ENCODE data around the gene BAIAP2L2. TPM values are rescaled to one million over a fixed set of nuclear protein-coding genes. Genes with fewer than 3 reads are reported as not detected.

BAIAP2L2 gene
- total RNA-seq, 2 experiments from 2014 or later = 0.71 to 0.88 TPM

DNA sequence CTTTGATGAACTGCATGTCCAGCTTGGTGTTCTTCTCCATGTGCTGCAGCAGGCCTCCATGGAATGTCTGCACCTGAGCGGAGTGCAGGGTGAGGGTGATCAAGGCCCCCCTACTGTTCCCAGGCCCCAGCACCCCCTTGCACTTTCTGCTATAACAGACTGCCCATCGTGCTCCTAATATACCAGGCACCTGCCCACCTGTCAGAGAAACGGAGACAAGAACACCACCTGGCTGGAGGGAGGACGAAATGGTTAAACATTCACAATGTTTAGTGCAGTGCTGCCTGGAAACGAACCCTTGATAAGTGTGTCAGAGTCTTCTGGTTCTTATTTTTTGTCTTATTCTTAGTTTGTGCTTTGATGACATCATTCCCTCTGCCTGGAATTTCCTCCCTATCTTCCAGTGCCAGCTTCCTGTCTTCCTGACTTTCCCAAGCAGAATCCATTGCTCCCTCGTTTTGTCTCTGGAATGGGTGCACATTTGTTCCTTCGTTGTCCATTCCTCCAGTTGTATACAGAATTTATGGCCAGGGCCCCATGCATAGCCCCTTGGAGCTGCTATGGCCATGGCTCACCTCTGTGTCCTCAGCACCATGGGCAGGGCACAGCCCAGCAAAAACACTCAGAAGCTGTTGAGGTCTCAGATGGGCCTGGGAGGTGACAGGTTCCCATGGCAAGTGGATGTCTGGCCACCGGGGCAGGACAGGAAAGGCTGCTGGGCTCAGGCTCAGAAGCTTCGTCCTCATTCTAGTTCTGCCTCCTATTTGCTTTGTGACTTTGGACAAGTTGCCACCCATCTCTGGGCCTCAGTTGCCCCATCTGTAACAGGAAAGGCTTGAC is 11.9 kb downstream of the BAIAP2L2 start:
- ChIA-PET CTCF (interaction anchor here (0.9 to 2.6 kb wide), 3 partner anchors 24 to 47 kb away, joined by 3 to 10 read pairs (median 3); no protein-coding TSS in a partner anchor), POLR2A (no interaction called here)
- ATAC-seq (no peak), DNase-seq (no peak)
- intact Hi-C loops (cut with DNase I, micrococcal nuclease) = no loop called here
- no peaks in the 10 kb centered on the region for H3K36me3 Mint-ChIP-seq (ENCODE audit: low read depth)
- no peaks in the 10 kb centered on the region for H3K27me3 Mint-ChIP-seq
- H3K4me3 Mint-ChIP-seq = no peak overlapping the region
- no peak overlapping the region for H3K27ac Mint-ChIP-seq
- H3K9me3 Mint-ChIP-seq (ENCODE audit: low read depth) = no peaks in the 10 kb centered on the region
- H3K4me1 Mint-ChIP-seq = no peaks in the 10 kb centered on the region

GRCh38 chr22:38097557-38098409 is 12.7 kb downstream of the BAIAP2L2 start:
- Mint-ChIP-seq H3K27me3 (no peaks in the 10 kb centered on the region), H3K4me1 (no peaks in the 10 kb centered on the region), H3K4me3 (no peak overlapping the region), H3K27ac (no peak overlapping the region), H3K36me3 (ENCODE audit: low read depth) (no peaks in the 10 kb centered on the region), H3K9me3 (ENCODE audit: low read depth) (no peaks in the 10 kb centered on the region)
- ChIA-PET POLR2A (no interaction called here), CTCF (interaction anchor here (0.9 to 1.0 kb wide), 2 partner anchors 23 to 47 kb away, joined by 3 read pairs; no protein-coding TSS in a partner anchor)
- DNase-seq (no peak), ATAC-seq (no peak)
- intact Hi-C loops (cut with DNase I, micrococcal nuclease) = no loop called here

GRCh38 chr22:38097058-38097457 is 13.4 kb downstream of the BAIAP2L2 start:
- H3K4me1 Mint-ChIP-seq = no peaks in the 10 kb centered on the region
- no peak overlapping the region for H3K27ac Mint-ChIP-seq
- ChIA-PET CTCF (interaction anchor here (0.6 to 0.7 kb wide), 2 partner anchors 773 to 1212 kb away, joined by 3 read pairs; no protein-coding TSS in a partner anchor), POLR2A (no interaction called here)
- H3K27me3 Mint-ChIP-seq = no peaks in the 10 kb centered on the region
- ATAC-seq = no peak
- no peak overlapping the region for H3K4me3 Mint-ChIP-seq
- intact Hi-C loops (cut with DNase I, micrococcal nuclease) = no loop called here
- no peaks in the 10 kb centered on the region for H3K9me3 Mint-ChIP-seq (ENCODE audit: low read depth)
- DNase-seq = no peak
- peaks cover 3% of the 10 kb centered on the region for H3K36me3 Mint-ChIP-seq (ENCODE audit: low read depth)

GRCh38 chr22:38089474-38089851 is 21.0 kb downstream of the BAIAP2L2 start:
- H3K4me3 Mint-ChIP-seq = no peak overlapping the region
- ATAC-seq = no peak
- H3K27ac Mint-ChIP-seq = no peak overlapping the region
- H3K9me3 Mint-ChIP-seq (ENCODE audit: low read depth) = no peaks in the 10 kb centered on the region
- H3K27me3 Mint-ChIP-seq = peaks cover 10% of the 10 kb centered on the region
- H3K4me1 Mint-ChIP-seq = no peaks in the 10 kb centered on the region
- DNase-seq = no peak
- CTCF ChIA-PET = interaction anchor here (0.8 kb wide), 1 partner anchor 11 kb away, joined by 6 read pairs; no protein-coding TSS in a partner anchor
- POLR2A ChIA-PET = no interaction called here
- intact Hi-C loops (cut with DNase I, micrococcal nuclease) = no loop called here
- peaks cover 5% of the 10 kb centered on the region for H3K36me3 Mint-ChIP-seq (ENCODE audit: low read depth)

- Mint-ChIP-seq H3K27ac (no peak overlapping the region), H3K4me3 (no peak overlapping the region), H3K36me3 (ENCODE audit: low read depth) (peaks cover 5% of the 10 kb centered on the region), H3K4me1 (no peaks in the 10 kb centered on the region), H3K9me3 (ENCODE audit: low read depth) (no peaks in the 10 kb centered on the region), H3K27me3 (peaks cover 10% of the 10 kb centered on the region)
- ATAC-seq (no peak), DNase-seq (no peak)
- intact Hi-C loops (cut with DNase I, micrococcal nuclease) = no loop called here
- CTCF ChIA-PET = interaction anchor here (0.8 kb wide), 1 partner anchor 12 kb away, joined by 6 read pairs; no protein-coding TSS in a partner anchor
- POLR2A ChIA-PET = no interaction called here
Observed at GRCh38 chr22:38088629-38089473, 21.6 kb downstream of the BAIAP2L2 start.

- intact Hi-C loops (cut with DNase I, micrococcal nuclease) = no loop called here
- ChIA-PET CTCF (interaction anchor here (1.0 kb wide), 1 partner anchor 268 kb away, joined by 3 read pairs; no protein-coding TSS in a partner anchor), POLR2A (no interaction called here)
- Mint-ChIP-seq H3K9me3 (ENCODE audit: low read depth) (no peaks in the 10 kb centered on the region), H3K27me3 (peaks cover 10% of the 10 kb centered on the region), H3K36me3 (ENCODE audit: low read depth) (peaks cover 5% of the 10 kb centered on the region), H3K27ac (no peak overlapping the region), H3K4me1 (no peaks in the 10 kb centered on the region), H3K4me3 (no peak overlapping the region)
- DNase-seq (no peak), ATAC-seq (no peak)
Observed at GRCh38 chr22:38087855-38088254, 22.6 kb downstream of the BAIAP2L2 start.

DNA sequence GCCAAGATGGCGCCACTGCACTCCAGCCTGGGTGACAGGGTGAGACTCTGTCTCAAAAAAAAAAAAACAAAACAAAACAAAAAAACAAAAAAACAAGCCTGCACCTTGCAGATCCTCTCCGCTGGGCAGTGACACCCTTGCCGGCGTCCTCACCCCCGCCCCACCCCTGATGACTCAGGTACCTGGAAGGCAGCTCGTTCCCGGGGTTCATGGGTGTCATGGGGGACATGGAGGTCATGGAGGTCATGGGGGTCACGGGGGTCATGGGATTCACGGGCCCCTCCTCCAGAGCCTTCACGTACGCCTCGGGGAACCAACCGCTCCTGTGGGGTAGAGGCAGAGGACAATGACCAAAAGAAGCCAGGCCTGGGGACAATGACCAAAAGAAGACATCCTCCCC is 23.5 kb downstream of the BAIAP2L2 start:
- ATAC-seq (no peak), DNase-seq (no peak)
- Mint-ChIP-seq H3K27ac (no peak overlapping the region), H3K9me3 (ENCODE audit: low read depth) (no peaks in the 10 kb centered on the region), H3K4me3 (no peak overlapping the region), H3K36me3 (ENCODE audit: low read depth) (peaks cover 2% of the 10 kb centered on the region), H3K27me3 (peaks cover 11% of the 10 kb centered on the region), H3K4me1 (no peaks in the 10 kb centered on the region)
- ChIA-PET POLR2A (no interaction called here), CTCF (interaction anchor here (1.0 kb wide), 1 partner anchor 269 kb away, joined by 3 read pairs; no protein-coding TSS in a partner anchor)
- intact Hi-C loops (cut with DNase I, micrococcal nuclease) = no loop called here

DNA sequence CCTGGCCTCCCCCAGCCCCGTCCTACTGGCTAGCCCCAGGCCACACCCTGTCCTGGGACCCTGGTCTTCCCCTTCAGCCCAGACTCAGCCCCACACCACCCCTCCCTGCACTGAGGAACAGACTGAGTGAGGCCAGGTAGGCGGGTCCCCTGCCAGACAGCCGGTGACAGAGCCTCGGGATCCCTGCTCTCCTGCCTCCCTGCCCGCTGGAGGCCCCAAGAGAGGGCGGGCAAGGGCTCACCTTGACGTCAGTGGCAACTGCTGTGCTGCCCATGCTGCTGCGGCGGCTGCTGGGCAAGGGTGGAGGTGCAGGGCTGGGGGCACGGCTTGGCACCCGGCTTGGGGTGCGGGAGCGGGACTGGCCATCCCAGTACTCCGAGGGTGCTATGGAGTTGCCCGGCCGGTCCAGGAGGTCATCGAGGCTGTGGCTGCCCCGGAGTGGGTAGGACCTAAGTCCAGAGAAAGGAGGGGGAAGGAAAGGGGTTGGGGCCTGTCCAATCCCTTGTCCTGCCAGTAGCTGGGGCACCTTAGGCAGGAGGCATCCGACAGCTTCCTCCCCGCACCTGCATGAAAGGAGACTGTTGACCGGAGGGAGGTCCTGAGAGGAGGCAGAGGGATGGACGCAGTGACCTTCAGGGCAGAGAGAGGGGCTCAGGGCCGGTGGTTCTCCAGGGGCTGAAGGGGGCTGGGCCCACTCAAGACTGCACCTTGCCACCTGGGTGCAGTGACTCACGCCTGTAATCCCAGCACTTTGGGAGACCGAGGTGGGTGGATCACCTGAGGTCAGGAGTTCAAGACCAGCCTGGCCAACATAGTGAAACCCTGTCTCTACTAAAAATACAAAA is 24.3 kb downstream of the BAIAP2L2 start:
- no peak overlapping the region for H3K4me3 Mint-ChIP-seq
- no peak overlapping the region for H3K27ac Mint-ChIP-seq
- ATAC-seq = no peak
- CTCF ChIA-PET = no interaction called here
- intact Hi-C loops (cut with DNase I, micrococcal nuclease) = no loop called here
- DNase-seq = no peak
- peaks cover 2% of the 10 kb centered on the region for H3K36me3 Mint-ChIP-seq (ENCODE audit: low read depth)
- no peaks in the 10 kb centered on the region for H3K9me3 Mint-ChIP-seq (ENCODE audit: low read depth)
- POLR2A ChIA-PET = no interaction called here
- H3K27me3 Mint-ChIP-seq = peaks cover 14% of the 10 kb centered on the region
- no peaks in the 10 kb centered on the region for H3K4me1 Mint-ChIP-seq

DNA sequence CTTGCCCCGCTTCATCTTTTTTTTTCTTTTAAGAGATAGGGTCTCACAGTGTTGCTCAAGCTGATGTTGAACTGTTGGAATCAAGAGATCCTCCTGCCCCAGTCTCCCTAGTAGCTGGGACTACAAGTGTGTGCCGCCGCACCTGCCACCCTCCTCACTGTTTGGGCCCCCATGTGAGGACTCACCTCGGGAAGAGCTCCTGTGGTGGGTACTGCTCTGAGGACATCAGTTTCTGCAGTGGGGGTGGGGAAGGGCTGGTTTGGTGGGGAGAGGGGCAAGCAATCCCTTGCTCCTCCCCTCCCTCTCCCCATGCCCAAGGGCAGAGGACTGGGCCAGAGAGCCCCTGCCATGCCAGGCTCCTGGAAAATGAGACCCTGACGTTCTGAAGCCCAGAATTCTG is 25.0 kb downstream of the BAIAP2L2 start:
- peaks cover 2% of the 10 kb centered on the region for H3K36me3 Mint-ChIP-seq (ENCODE audit: low read depth)

GRCh38 chr22:38085056-38085455 is 25.4 kb downstream of the BAIAP2L2 start:
- CTCF ChIA-PET = no interaction called here
- DNase-seq (no peak), ATAC-seq (no peak)
- H3K27me3 Mint-ChIP-seq = peaks cover 20% of the 10 kb centered on the region
- POLR2A ChIA-PET = interaction anchor here (0.6 kb wide), 2 partner anchors 267 to 1508 kb away, joined by 3 read pairs; no protein-coding TSS in a partner anchor
- no peaks in the 10 kb centered on the region for H3K4me1 Mint-ChIP-seq
- H3K9me3 Mint-ChIP-seq (ENCODE audit: low read depth) = no peaks in the 10 kb centered on the region
- peaks cover 2% of the 10 kb centered on the region for H3K36me3 Mint-ChIP-seq (ENCODE audit: low read depth)
- intact Hi-C loops (cut with DNase I, micrococcal nuclease) = no loop called here
- H3K4me3 Mint-ChIP-seq = no peak overlapping the region
- no peak overlapping the region for H3K27ac Mint-ChIP-seq

More for the DNA sequence above, 25.0 kb downstream of the BAIAP2L2 start:
- ChIA-PET POLR2A (interaction anchor here (0.6 kb wide), 2 partner anchors 267 to 1507 kb away, joined by 3 read pairs; no protein-coding TSS in a partner anchor), CTCF (no interaction called here)
- intact Hi-C loops (cut with DNase I, micrococcal nuclease) = no loop called here
- no peaks in the 10 kb centered on the region for H3K9me3 Mint-ChIP-seq (ENCODE audit: low read depth)
- no peaks in the 10 kb centered on the region for H3K4me1 Mint-ChIP-seq
- peaks cover 17% of the 10 kb centered on the region for H3K27me3 Mint-ChIP-seq
- no peak overlapping the region for H3K4me3 Mint-ChIP-seq
- DNase-seq (no peak), ATAC-seq (no peak)
- H3K27ac Mint-ChIP-seq = no peak overlapping the region

Measured in activated CD4-positive, alpha-beta T cell treated with anti-CD3 and anti-CD28 coated beads for 36 hours (primary cell).